Peyer's patch (tissue), 4 donors: Measurements from ENCODE around the gene APOL2. TPM values are rescaled to one million over a fixed set of nuclear protein-coding genes. Genes with fewer than 3 reads are reported as not detected.

Experiments used
- DNase-seq, 3 donors: peaks; one replicate each; pipeline ENCODE4 v3.0.0-alpha.2; 2017 to 2019
- H3K27ac ChIP-seq, 4 donors: fragments of 200-600 bp; sonication (generic); one replicate each; pipeline ENCODE4 v1.5.1; 2016 to 2019
- H3K27me3 ChIP-seq, 2 donors: fragments of 200-600 bp; sonication (generic); one replicate each; pipeline ENCODE4 v1.5.1; 2019
- H3K36me3 ChIP-seq, 3 donors: fragments of 200-600 bp; sonication (generic); one replicate each; pipeline ENCODE4 v1.5.1; 2016 to 2019
- H3K4me1 ChIP-seq, 4 donors: fragments of 200-600 bp; sonication (generic); one replicate each; pipeline ENCODE4 v1.5.1; 2016 to 2019
- H3K4me3 ChIP-seq, 4 donors: fragments of 200-600 bp; sonication (generic); 1 replicate in 3 of 4; 2 replicates in 1 of 4; pipeline ENCODE4 v1.5.1; 2016 to 2019; ENCODE audit warnings: mild to moderate bottlenecking in 1 of 4
- H3K9me3 ChIP-seq, 4 donors: fragments of 200-600 bp; sonication (generic); one replicate each; pipeline ENCODE4 v1.5.1; 2016 to 2019; ENCODE audit warnings: mild to moderate bottlenecking in 1 of 4
- POLR2A ChIP-seq, 2 donors: fragments of 450-650 bp; IDR thresholded peaks; one replicate each; pipeline ENCODE4 v1.5.1; 2017; ENCODE audit warnings: antibody characterized with exemption in 2 of 2, mild to moderate bottlenecking in 2 of 2, moderate library complexity in 2 of 2
- total RNA-seq, 4 donors: library from RNA; depleted of rRNA; stranded (reverse); fragments of >200 nt; gene quantifications; one replicate each; pipeline ENCODE4 v1.1.0, GENCODE V29; 2016
- TF ChIP-seq, protein P1 (sequence below), 6 experiments: fragments of 450-650 bp in 4 of 6; fragments of 200-600 bp in 2 of 6; sonication (generic) in 1 of 6; IDR thresholded peaks; one replicate each; pipeline ENCODE4 v1.5.1; 2017 to 2019; ENCODE audit warnings: antibody characterized with exemption in 6 of 6, mild to moderate bottlenecking in 3 of 6, moderate library complexity in 1 of 6

The APOL2 gene
- total RNA-seq, 4 donors from 2014 or later = 48.7 to 55.2 (median 52.3) TPM

DNA sequence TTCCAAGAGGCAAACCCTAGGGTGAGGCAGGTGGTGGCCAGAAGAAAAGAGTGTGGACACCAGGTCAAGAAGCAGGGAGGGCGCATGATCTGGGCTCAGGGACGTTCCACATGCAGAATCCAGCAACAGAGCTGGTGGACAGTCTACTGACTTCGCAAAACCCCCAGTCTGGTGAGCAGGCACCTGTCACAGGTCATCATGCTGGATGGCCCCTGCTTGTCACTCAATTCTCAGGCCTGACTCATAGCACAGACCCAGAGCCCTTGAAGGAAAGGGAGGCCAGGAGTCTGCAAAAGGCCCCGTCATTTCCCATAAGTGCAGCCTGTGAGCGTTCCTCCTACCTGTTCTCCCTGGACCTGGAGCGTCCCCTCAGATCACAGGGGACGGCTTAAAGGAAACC is 55.9 kb downstream of the APOL2 start:
- no peaks in the 10 kb centered on the region for H3K36me3 ChIP-seq
- TF ChIP-seq, protein P1, sequence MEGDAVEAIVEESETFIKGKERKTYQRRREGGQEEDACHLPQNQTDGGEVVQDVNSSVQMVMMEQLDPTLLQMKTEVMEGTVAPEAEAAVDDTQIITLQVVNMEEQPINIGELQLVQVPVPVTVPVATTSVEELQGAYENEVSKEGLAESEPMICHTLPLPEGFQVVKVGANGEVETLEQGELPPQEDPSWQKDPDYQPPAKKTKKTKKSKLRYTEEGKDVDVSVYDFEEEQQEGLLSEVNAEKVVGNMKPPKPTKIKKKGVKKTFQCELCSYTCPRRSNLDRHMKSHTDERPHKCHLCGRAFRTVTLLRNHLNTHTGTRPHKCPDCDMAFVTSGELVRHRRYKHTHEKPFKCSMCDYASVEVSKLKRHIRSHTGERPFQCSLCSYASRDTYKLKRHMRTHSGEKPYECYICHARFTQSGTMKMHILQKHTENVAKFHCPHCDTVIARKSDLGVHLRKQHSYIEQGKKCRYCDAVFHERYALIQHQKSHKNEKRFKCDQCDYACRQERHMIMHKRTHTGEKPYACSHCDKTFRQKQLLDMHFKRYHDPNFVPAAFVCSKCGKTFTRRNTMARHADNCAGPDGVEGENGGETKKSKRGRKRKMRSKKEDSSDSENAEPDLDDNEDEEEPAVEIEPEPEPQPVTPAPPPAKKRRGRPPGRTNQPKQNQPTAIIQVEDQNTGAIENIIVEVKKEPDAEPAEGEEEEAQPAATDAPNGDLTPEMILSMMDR (IDR thresholded peaks at IDR 0.05) = no peak
- TF ChIP-seq POLR2A (IDR thresholded peaks at IDR 0.05) = no peak
- no peaks in the 10 kb centered on the region for H3K27me3 ChIP-seq
- H3K4me1 ChIP-seq = no peaks in the 10 kb centered on the region
- no peak for DNase-seq
- no peak overlapping the region for H3K4me3 ChIP-seq
- H3K9me3 ChIP-seq = no peaks in the 10 kb centered on the region
- no peak overlapping the region for H3K27ac ChIP-seq

DNA sequence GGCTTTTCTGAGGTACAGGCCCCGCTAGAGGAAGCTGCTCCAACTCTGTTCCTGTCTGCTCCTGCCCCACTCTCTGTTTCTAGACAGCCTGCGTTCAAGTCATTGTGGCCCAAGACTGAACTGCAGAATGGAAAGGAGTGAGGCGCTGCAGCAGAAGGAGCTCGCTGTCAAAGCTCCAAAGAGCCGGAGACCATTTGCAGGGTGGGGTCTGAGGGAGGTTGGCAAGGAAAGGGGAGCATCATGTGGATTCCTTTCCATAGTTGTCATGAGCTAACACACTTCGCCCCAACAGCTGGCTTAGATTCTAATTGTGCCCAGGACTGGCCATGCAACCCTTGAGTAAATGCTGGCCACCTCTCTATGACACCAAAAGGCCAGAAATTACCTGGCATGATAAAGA is 56.5 kb downstream of the APOL2 start:
- DNase-seq = no peak
- H3K4me3 ChIP-seq = no peak overlapping the region
- TF ChIP-seq, protein P1 (IDR thresholded peaks at IDR 0.05) = no peak
- TF ChIP-seq POLR2A (IDR thresholded peaks at IDR 0.05) = no peak
- H3K36me3 ChIP-seq = no peaks in the 10 kb centered on the region
- no peaks in the 10 kb centered on the region for H3K9me3 ChIP-seq
- H3K27ac ChIP-seq = no peak overlapping the region
- H3K4me1 ChIP-seq = no peaks in the 10 kb centered on the region
- no peaks in the 10 kb centered on the region for H3K27me3 ChIP-seq

DNA sequence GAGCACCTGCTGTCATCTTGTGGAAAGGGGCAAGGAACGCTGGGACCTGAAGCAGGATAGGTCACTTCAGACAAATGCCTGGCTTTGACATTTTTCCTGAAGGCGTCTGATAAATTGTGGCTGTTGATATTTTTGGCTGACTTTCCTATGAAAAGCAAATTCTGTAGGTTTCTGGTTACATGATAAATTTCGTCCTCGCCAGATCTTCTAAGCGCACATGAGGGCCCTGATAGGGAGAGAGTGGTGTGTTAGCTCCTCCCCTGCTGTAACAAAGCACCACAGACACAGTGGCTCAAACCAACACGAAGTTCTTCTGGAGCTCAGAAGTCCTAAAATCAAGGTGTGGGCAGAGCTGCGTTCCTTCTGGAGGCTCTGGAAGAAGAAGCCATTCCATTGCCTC is 57.3 kb downstream of the APOL2 start:
- Histone ChIP-seq H3K4me1 (no peaks in the 10 kb centered on the region), H3K36me3 (no peaks in the 10 kb centered on the region), H3K4me3 (no peak overlapping the region), H3K9me3 (no peaks in the 10 kb centered on the region), H3K27me3 (no peaks in the 10 kb centered on the region), H3K27ac (no peak overlapping the region)
- DNase-seq = no peak
- TF ChIP-seq, protein P1 (IDR thresholded peaks at IDR 0.05) = no peak
- TF ChIP-seq POLR2A (IDR thresholded peaks at IDR 0.05) = no peak

DNA sequence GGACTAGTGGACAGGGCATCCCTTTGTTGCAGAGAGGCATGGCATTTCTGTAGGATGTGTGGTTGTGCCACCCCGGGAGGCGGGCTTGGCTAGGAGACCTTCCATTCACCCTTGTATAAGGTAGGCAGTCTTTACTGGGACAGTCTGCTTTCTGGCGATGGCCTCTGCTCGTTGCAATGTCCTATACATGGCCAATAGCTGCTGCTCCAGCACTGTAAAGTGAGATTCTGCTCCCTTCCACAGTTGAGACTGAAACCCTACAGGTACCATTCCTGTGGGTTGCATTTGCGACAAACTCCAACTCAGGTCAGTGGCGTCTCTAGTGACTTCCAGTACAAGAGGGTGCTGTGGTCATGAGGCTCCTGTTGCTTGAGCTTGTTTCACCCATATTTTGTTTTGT is 58.4 kb downstream of the APOL2 start:
- no peak for DNase-seq
- Histone ChIP-seq H3K27me3 (no peaks in the 10 kb centered on the region), H3K4me3 (no peak overlapping the region)

DNA sequence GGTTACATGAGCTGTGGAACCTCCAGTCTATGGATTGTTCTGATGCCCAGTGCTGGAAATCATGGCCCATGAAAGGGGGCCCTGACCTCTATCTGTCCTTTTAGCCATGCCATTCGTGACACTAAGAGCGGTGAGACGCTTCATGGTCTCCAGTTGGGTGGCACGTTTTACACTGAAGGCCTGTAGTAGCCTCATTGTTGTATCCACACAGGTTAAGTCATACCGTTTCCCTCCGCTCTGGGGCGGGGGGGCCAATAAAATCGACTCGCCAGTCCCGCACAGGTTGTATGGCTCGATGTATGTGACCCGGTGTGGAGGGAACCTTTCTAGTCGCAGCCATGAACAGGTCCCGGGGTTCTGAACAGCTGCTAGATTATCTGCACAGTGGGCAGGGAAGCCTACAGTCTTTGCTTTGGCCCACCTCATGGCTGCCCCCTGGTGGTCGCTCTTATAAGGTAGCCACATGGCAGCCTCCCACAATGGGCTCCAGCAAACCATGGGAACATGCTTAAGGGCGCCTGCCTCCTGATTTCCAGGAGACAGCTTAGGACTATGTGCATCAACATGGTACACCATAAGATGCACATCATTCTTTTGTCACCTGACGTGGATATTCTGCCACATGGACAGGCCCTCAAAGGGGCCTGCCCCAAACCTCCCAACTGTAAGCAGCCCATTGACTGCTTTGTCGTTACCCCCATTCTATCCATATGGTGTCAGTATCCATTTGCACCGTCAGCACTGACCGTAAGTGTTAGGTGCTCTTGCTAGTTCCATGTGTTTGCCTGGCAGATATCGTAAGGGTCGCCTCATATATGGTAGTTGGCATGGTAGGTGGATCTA is 59.1 kb downstream of the APOL2 start:
- TF ChIP-seq, protein P1 (IDR thresholded peaks at IDR 0.05) = peak; percentile 79 to 91 (median 84)
- TF ChIP-seq POLR2A (IDR thresholded peaks at IDR 0.05) = no peak
- Histone ChIP-seq H3K36me3 (no peaks in the 10 kb centered on the region), H3K27ac (no peak overlapping the region), H3K9me3 (no peaks in the 10 kb centered on the region), H3K4me1 (no peaks in the 10 kb centered on the region), H3K4me3 (no peak overlapping the region), H3K27me3 (no peaks in the 10 kb centered on the region)
- peak; percentile 86 to 95 (median 89) for DNase-seq

More for the DNA sequence above, 58.4 kb downstream of the APOL2 start:
- Histone ChIP-seq H3K27ac (no peak overlapping the region), H3K4me1 (no peaks in the 10 kb centered on the region), H3K9me3 (no peaks in the 10 kb centered on the region), H3K36me3 (no peaks in the 10 kb centered on the region)
- TF ChIP-seq, protein P1 (IDR thresholded peaks at IDR 0.05) = no peak
- no peak for TF ChIP-seq POLR2A (IDR thresholded peaks at IDR 0.05)
